ENCODE measurements around the gene PHEX.

DNA sequence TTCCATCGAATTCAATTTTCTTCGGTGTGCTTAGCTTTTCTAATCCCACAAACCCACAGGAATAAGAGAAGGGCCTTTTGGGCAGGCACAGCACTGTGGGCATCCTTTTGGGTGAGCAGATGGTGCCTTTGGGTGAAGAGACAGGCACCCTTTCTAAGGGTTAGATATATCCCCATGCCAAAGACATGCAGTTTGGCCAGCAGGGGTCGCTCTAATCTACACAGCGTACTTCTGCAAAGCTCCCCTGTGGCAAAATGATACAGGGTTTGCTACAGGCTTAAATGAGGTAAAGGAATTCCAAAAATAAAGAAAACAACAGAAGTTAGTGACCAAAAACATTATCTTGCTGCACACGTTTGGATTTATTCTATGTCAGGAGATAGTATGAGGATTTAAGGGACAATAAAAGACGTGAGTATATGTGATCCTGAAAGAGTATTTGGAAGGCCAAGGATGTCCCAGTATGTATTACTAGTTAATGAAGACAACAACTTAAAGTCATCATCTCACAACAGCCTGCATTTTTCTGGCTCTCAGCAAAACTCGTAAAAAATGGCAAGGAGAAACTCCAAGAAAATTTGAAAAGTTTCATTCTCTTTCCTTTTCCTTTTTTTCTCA, 49.5 kb downstream of the PHEX start:
- no peak for TF ChIP-seq POLR2A (IDR thresholded peaks at IDR 0.05)
- TF ChIP-seq, protein P1, sequence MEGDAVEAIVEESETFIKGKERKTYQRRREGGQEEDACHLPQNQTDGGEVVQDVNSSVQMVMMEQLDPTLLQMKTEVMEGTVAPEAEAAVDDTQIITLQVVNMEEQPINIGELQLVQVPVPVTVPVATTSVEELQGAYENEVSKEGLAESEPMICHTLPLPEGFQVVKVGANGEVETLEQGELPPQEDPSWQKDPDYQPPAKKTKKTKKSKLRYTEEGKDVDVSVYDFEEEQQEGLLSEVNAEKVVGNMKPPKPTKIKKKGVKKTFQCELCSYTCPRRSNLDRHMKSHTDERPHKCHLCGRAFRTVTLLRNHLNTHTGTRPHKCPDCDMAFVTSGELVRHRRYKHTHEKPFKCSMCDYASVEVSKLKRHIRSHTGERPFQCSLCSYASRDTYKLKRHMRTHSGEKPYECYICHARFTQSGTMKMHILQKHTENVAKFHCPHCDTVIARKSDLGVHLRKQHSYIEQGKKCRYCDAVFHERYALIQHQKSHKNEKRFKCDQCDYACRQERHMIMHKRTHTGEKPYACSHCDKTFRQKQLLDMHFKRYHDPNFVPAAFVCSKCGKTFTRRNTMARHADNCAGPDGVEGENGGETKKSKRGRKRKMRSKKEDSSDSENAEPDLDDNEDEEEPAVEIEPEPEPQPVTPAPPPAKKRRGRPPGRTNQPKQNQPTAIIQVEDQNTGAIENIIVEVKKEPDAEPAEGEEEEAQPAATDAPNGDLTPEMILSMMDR (IDR thresholded peaks at IDR 0.05), result peak; percentile 20 to 64 (median 38)

Measured in adrenal gland (tissue), 5 donors.